Measurements from ENCODE around the gene PPP1R16B.
"Not testable (repeated sequence)": the region's sequence is repeated elsewhere in the genome, so short reads cannot be mapped to it uniquely, and the experiment has no call there.

The PPP1R16B gene

DNA sequence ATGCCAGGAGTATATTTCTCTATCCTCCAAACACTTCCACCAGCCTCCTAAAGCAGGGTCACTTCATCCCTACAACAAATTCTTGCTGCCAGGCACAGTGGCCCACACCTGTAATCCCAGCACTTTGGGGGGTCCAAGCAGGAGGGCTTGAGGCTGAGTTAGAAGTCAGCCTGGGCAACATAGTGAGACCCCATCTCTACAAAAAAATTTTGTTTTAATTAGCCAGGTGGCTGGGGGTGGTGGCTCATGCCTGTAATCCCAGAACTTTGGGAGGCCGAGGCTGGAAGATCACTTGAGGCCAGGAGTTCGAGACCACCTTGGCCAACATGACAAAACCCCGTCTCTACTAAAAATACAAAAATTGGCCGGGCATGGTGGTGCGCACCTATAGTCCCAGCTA is 11.4 kb upstream of the PPP1R16B start:
- DNase-seq = not testable (repeated sequence)

DNA sequence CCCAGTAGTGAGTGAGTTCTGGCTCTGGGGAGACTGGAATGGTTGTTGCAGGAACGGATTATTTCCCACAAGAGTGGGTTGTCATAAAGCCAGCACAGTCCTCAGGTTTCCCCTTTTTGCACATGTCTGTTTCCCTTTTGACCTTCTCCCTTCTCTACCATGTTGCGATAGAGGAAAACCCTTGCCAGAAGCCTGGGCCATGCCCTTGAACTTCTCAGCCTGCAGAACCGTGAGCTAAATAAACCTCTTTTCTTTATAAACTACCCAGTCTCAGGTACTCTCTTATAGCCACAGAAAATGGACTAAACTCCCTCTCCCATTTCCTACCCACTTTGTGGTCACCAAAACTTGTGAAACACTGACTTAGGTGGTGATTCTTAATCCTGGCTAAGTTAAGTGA is 7.2 kb upstream of the PPP1R16B start:
- DNase-seq = no peak

DNA sequence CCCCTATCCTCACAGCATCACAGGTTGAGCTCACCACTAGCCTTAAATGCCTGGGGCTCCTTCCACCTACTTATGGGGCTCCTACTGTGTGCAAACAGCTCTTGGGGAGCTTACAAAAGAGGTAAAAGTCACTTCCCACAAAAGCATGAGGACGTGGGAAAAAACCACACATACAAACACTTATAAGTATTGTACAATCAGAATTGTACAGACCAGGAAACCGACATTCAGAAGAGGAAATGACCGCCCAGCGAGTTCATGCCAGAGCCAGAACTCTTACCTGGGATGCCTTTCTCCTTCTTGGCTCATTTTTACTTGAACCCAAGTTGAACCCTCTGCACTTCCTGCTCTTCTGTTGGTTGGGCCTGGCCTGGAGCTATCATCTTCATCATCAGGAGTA is 6.3 kb upstream of the PPP1R16B start:
- DNase-seq = no peak

DNA sequence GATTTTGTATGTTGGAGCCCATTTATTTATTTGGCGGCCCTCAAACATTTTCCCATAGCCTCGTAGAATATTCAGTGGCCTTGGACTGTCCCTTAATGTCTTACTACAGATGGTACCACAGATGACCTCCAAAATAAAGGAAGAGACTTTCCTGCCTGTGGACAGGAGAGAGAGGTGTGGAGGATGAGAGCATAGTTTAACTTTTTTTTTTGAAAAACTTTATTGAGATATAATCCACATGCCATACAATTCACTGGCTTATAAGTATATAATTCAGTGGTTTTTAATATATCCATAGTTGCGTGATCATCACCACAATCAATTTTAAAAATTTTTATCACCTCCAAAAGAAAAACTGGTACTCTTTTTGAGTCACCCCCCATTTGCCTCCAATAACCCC is 4.6 kb upstream of the PPP1R16B start:
- no peak for DNase-seq

DNA sequence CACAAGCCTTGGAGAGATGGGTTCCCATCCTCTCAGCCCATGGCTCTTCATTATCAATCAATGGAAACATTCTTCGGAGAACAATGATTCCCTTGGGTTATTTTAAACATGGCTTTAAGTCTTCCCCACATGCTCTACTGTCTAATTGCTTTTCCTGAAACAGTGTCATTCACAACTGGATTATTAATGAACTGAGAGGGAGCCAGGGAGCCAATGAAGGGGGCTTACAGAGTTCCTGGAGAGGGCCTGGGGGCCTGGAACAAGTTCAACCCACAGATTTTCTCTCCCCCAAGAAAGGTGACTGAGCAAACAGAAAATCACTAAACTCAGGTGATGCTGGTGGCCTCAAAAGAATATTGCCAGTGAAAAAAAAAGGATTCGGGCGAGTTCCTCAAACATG is 1.3 kb upstream of the PPP1R16B start:
- DNase-seq = no peak

DNA sequence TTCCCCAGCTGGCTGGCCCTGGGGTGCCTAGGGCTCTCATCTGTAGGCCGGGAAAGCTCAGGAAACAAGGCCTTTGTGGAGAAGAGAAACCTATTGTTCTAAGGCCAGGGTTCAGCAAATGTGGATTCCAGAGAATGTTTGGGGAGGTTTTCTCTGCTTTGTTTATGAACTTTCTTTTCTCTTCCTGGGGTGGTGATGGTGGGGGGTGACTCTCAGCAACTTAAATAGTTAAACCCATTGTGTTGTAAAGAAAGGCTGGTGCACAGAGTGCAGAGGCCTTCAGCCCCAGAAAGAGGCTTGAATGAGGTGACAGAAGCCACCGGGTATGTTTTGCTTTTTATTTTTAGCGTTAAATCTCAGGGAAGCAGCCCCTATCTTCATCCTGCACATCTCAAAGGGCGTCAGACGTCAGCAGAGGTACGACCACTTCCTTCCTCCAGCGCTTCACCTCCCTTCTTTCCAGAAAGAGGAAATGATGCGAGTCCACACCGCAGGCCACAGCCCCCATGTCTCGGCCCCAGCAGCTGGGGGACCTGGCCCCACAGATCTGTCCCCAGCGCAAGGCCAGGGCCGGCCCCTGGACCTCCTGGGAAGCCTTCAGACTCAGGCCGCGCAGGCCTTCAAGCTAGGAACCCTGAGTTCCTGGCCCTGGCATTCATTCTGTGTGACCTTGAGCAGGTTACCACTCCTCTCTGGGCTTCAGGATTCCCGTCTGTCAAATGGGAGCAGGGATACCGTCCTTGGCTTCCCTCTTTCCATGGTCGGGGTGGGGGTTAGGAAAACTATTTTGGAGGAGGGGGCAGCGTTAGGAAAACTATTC is 605 bp upstream of the PPP1R16B start:
- DNase-seq = no peak

DNA sequence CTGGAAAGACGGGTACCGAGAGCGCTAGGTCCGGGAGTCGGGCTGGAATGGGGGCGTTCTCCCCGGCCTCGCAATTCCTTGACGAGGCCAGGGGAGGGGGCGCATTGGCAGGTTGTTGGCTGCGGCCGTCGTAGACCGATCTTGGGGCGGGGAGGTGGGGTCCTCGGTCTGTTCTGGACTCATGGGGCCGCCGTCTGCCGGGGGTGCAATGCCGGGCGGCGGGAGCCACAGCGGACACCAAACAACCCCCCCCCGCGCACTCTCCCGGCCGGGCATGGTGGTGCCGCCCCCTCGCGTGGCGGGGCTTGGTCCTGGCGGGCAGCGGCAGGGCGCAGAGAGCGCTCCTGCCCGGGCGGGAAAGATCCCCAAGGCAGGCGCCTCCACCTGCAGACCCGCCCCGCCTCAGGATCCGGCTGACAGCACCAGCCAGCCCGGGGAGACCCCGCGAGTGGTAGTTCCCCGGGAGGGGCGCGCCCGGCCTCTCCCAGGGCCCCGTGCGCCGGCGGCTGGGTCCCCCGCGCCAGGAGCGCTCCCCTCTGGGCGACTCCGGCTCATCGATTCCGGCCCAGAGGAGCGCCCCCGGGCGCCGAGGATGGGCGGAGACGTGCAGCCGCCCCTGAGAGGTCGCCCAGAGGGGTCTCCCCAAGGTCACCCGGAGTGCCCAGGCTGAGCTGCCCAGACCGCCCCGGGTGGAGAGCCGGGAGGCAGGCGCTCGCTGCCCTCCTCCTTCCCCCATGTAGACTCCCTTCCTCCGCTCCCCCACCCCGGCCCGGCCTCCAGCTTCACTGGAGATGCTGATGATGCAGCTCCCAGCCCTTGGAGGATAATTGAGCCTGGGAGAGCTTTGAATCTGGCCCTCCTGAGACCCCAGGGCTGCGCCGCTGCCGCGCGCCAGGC is 709 bp downstream of the PPP1R16B start:
- no peak for DNase-seq

DNA sequence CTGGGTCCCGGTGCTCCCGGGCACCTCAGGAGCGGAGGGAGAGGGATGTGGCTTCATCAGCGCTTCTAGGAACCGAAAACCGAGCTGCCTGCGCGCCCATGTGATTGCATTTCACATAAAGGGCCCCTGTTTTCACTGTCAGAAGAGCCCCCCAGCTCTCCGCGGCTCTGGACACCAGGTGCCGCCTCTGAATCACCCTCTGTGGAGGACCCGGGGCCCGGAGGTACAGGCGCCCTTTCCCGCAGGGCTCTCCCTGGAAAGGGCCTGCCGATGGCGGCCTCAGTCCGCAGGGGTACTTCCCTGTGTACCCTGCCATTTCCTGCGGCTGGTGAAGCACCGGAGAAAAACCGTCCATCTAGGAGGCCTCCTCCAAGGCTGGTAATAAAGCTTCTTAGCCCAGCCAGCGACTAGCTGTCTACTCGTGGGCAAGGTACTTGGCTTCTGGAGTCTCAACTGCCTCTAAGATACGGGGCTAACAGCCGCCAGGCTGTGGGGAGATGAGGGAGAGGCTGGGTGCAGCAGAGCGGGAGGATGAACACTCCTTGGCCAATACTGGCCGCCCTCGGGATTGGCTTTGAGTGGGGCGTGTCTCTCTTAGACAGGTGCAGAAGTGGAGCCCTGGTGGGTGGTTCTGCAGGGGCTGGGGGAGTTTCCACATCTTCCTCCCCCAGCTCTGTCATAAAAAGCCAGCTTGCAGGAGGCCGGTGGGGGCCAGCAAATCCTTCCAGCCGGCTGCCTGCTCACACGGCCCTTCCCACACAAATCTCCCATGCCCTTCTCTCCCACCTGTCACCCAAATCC is 1.6 kb downstream of the PPP1R16B start:
- no peak for DNase-seq

DNA sequence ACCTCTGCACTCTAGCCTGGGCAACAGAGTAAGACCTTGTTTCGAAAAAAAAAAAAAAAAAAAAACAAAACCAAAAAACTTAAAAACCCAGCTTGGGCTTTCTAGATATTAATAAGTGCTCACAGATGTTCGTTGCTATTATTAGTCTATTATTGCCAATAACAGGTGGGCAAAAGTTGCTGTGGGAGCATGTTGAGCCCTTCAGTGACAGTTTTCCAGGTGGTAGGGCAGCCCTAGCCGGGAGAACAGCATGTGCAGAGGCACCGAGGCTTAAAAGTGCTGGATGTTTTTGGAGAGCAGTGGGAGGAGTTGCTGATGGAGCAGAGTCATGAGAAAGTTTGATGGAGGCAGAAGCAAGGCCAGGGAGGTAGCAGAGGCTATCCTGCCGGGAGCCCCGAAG is 4.4 kb downstream of the PPP1R16B start:
- DNase-seq = no peak

DNA sequence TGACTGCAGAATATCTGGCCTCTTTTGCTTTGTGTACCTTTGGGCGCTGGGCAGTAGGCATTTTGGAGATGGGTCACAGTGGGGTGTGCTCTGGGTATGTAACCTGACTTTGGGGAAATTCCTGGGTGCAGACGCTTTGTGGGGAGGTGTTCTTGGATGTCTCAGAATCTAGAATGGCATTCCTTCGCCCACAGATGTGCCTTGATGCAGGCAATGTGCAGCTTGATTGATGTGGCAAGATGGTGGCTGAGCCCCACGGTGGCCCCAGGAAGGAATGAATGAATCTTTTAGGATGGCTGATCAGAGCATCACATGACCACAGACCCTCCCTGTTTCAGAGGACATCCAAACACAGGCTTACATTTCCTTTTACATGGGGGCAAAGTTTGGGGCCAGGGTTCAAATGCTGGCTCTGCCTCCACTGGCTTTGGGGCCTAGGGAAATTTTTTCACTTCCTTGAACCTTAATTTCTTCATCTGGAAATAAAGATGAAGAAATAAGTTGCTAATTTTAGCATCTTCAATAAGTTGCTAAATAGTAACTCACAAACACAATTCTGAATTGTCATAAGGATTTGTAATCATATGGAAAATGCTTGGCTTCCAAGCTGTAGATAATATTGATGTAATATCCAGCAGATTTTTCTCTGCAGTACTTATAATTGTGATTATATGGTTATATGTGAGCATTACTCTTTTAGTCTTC is 5.6 kb downstream of the PPP1R16B start:
- DNase-seq = no peak

DNA sequence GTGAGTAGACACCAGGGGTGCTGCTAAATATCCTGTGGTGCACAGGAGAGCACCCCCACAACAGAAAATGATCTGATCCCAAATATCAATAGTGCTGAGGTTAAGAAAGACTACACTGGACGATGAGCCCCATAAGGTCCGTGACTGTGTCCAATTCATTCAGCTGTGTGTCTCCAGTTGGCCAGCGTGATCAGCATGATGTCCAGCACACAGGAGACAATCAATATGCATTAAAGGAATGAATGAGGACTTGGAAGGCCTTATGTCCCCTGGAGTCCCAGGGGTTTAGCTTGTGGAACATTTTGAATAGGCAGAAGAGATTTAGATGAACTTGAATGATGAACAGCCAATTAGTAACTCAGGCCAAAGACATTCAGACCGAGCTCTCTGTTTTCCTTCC is 6.3 kb downstream of the PPP1R16B start:
- no peak for DNase-seq

DNA sequence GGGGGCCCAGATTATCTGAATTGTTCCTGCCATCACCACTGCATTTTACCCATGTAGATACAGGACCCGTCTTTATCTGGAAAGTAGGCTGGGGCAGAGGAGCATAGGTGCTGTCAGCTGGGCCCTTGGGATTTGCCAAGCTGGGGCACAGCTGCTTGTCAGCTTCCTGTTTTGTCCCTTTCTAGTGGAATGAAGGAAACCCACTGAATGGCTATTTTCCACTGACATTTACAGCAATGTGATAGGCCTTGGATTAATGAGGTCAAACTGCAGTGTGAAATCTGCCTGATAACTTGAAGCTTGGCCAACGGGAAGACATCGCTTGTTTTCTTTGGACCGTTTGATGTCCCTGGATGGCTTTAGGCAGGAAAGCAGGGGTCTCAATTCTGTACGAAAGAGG is 6.7 kb downstream of the PPP1R16B start:
- no peak for DNase-seq

DNA sequence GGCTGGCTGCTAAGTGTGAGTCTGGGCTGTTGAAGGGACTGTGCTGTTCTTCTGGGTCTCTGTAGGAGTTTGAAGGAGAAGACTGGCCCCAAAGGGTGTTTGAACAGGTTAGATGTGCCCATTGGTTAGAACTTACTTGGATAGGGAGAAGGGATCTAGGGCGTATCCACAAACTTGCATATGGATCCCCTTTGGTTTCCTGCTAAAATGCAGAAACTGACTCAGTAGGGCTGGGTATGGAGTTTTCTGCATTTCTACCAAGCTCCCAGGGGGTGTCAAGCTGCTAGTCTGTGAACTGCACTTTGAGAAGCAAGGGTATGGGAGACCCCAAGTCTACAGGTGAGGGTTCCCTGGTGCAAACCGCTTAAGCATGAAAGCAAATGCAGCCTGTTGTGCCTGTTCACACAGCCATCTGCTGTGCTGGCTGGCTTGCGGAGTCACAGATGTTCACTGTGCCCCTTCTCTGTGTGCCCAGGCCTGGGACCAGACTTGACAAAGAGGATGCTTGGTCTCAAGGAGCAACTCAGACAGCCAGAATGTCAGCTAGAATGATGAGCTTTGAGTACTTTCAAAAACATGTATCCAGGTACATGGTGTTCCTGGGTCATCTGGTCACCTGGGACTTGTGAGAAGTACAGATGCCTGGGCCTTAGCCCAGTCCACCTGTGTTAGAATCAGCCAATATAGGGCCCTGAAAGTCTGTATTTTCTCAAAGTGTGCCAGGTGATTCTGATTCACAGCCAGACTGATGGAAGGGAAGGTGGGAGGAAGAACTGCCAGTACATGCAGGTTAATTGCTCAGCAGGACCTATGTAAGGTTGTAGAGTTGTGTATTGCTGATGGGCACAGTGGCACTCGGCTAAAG is 7.4 kb downstream of the PPP1R16B start:
- DNase-seq = no peak

DNA sequence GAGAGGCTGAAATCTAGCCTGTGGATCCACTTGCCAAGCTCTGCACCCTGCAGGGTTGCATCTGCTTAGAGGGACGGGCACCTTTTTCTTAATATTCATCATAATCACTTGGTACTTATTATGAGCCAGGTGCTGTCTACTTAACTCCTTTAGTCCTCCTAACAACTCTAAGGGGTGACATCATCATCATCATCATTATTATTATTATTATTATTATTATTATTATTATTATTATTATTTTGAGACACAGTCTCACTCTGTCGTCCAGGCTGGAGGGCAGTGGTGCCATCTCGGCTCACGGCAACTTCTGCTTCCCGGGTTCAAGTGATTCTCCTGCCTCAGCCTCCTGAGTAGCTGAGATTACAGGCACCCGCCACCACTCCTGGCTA is 8.1 kb downstream of the PPP1R16B start:
- not testable (repeated sequence) for DNase-seq

DNA sequence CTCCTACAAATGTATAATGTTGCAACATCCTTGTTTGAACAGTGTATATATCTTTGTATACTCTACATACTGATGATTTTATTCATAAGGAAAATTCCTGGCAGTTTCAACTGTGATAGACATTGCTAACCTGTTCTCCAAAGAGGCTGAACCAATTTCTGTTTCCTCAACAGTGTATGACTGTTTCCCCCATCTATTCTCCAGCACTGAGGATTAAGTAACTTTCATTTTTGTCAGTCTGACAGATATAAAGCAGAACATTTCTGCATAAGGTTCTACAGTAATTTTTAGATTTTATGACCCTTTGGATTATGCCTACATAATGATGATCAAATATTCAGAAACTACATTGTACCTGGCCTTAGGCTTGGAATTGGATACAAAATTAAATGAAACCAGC is 9.9 kb downstream of the PPP1R16B start:
- no peak for DNase-seq

DNA sequence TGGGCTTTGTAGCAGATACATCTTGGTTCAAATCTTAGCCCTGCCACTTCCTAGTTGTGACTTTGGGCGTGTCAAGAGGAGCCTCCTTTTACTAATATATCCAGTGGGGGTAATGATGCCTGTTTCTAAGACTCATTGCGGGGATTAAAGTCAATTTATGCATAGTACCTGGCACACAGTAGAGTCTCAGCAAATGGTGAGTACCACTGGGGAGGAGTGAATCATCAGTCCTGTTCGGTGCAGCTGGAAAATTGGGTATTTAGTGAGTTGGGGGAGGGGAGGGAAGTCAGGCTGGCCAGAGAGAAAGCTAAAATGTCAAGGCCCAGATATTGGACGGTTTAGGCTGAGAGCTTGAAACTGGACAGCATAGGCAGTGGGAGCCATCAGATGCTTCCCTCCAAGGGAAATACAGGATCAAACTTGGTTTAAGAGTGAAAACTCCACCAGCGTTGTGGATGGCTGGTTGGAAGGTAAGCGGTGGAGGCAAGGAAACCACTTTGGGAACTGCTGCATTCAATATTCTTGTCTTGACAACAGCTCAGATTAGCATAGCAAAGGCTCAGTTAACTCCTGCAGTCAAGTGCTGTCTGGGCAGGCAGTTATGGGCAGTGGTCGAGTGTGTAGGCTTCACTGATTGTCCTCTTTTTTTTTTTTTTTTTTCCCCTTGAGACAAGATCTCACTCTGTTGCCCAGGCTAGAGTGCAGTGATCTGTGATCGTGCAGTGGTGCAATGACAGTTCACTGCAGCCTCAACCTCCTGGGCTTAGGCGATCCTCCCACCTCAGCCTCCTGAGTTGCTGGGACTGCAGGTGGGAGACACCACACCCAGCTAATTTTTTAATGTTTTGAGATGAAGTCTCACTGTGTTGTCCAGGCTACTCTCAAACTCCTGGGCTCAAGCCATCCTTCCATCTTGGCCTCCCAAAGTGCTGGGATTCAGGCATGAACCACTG is 12.9 kb downstream of the PPP1R16B start:
- no peak for DNase-seq

DNA sequence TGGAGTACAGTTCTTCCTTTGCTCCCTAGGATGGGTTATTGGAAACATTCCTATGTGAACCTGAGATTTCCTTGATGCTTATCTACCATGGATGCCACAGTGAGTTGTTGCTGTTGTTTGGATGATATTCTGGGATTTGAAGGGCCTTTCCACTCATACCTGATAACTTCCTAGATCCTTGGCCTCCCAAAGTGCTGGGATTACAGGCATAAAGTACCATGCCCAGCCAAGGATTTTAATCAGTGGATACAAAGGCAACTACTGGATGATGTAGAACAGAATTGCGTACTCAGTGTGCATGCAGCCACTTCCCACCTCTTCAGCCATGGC is 20.0 kb downstream of the PPP1R16B start:
- no peak for DNase-seq

DNA sequence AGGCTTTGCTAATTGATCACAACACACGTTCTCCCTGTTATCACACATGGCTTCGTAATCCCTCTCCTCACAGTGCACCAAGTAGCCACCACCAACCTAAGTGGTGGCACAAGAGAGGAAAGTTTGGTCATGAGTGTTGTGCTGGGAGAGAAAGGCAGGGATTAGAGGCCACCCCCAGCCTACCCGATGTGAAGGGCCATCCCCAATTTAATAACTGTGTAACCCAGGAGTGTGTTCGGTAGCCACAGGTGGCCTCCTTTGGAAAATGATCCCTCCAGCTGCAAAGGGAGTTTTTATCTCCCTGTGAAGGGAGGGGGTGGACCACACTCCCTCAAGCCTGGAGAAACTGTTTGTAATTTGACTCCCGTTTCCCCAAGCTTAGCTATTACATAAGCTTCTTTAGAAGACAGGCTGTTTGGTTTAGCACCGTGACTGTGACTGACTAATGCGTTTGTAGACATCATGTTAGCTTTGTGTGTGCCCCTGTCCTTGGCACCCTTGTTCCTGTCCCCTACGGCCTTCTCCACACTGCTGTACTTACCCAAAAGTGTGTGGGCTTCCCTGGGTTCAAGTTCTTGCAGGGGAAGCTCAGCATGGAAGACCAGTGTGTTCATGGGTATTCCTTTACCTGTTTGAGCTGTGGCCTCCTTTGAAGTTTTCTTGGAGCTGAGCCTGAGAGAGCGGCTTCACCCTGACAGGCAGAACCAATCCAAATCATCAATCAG is 20.6 kb downstream of the PPP1R16B start:
- no peak for DNase-seq

DNA sequence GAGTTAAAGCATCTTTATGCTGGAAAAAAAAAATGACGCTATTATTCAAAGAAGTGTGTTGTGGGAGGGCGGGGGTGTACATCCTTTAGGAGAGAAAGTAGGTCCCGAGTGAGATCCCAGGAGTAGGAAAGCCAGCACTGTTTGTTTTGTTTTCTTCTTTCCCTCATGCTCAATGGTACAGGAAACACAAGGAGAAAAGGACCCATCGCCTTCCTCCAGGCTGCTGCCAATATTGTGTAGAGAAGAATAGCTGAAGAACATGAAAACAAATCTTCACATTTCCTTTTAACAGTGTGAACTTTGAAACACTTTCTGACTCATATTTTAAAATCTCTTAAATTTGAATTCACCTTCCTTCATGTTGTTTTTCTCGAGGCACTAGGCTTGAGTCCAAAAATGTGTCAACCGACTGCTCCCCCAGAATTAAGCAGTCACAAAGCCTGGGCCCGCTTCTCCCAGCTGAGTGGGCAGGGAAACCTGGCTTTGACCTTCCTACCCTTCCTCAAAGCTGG is 22.3 kb downstream of the PPP1R16B start:
- DNase-seq = no peak

Measured in NCI-H446 treated with DMSO at 0.1 percent for 48 hours (cell line).